ES-I3 (cell line): ENCODE results near the gene EP400.

ENCODE experiments used
- H3K36me3 ChIP-seq: 2 replicates; pipeline ENCODE4 v1.6.1; 2013; ENCODE audit warnings: mild to moderate bottlenecking, low read length, control low read depth, moderate library complexity; ENCODE audit not compliant: insufficient read depth
- H3K4me1 ChIP-seq: 2 replicates; pipeline ENCODE4 v1.6.1; 2013; ENCODE audit warnings: mild to moderate bottlenecking, control low read depth, low read length; ENCODE audit not compliant: insufficient read depth
- H3K9ac ChIP-seq: 2 replicates; pipeline ENCODE4 v1.6.1; 2013; ENCODE audit warnings: low read depth, mild to moderate bottlenecking, low read length, moderate library complexity
- H3K9me3 ChIP-seq: 2 replicates; pipeline ENCODE4 v1.6.1; 2013; ENCODE audit warnings: mild to moderate bottlenecking, low read length, moderate library complexity; ENCODE audit not compliant: control insufficient read depth, insufficient read depth

The EP400 gene

DNA sequence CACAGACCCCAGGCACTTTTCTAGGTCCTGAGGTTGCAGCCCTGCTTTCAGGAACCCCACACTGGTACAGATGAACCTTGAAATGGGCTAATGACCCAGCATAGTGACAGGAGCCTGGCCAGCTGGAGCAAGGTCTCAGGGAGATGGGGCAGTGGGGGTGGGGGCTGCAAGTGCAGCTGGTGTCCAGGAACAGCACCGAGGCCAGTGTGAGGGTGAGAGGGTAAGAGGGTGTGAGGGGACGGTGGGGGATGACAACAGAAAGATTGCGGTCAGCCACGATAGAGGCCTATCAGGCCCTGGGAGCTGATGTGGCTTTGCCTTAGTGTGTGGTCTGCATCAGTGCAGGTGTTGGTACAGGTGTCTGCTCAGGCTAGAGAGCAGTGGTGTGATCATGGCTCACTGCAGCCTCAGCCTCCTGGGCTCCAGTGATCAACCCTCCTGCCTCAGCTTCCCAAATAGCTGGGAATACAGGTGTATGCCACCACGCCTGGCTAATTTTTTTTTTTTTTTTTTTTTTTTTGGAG lies 59.7 kb downstream of the EP400 start:
- peaks cover 41% of the 10 kb centered on the region for H3K36me3 ChIP-seq
- H3K9ac ChIP-seq = no peak overlapping the region
- no peaks in the 10 kb centered on the region for H3K4me1 ChIP-seq
- H3K9me3 ChIP-seq = no peaks in the 10 kb centered on the region

DNA sequence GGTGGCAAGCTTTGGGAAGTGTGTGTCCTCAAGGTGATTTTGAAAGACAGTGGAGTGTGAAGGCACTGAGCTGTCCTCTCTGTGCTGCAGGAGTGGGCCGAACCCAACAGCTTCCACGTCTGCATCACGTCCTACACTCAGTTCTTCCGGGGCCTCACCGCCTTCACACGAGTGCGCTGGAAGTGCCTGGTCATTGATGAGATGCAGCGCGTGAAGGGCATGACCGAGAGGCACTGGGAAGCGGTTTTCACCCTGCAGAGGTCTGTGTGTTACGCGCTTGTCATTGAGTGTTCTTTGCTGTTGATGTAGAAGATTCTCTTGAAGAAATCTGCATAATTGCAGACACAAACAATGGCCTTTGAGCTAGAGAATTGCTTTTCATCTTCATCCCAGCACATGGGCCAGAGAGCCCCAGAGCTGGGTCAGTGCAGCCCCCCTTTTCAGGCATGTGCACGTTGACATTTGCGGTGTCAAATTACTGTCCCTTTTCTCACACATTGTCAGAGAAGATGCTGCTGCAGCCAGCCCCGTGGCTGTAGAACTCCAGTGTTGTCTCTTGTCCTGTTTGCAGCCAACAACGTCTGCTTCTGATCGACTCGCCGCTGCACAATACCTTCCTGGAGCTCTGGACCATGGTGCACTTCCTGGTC lies 63.3 kb downstream of the EP400 start:
- no peak overlapping the region for H3K9ac ChIP-seq
- no peaks in the 10 kb centered on the region for H3K9me3 ChIP-seq
- H3K36me3 ChIP-seq = peaks cover 28% of the 10 kb centered on the region
- H3K4me1 ChIP-seq = no peaks in the 10 kb centered on the region

DNA sequence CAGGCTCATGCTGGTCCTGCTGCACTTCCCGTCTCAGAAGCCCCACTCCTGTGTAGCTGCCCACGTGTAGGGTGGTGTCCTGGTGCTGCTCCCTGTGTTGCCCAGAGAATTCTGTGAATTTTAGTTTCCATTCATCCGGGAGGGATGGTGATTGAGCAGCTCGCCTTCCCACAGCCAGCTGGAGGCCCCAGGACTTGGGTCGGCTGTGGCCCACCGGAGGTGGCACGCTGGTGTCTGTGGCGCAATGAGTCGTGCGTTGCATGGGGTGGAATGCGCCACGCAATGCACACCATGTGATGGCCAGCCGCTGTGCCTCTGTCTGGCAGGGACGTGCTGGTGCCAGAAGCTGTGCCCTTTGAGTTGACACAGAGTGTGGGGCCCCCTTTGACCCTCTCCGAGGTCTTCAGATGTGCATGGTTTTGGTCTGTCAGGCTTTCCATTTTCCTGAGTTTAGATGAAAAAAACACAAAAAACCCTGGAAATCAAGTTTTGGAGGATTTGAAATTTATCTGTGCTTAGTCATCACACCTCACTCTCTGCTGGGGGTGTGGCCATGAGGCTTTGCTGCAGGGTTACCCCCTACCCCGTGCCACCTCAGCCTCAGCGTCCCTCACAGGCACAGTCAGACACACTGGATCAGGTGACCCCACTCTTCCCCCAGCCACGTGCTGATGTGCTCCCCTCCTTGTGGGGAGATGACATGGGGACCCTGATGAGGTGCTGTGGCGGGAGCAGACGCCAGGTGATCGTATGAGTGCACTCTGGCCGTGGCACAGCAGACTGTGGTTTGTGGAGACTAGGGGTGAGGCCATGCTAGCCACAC lies 64.6 kb downstream of the EP400 start:
- no peaks in the 10 kb centered on the region for H3K9me3 ChIP-seq
- no peak overlapping the region for H3K9ac ChIP-seq
- peaks cover 38% of the 10 kb centered on the region for H3K36me3 ChIP-seq
- no peaks in the 10 kb centered on the region for H3K4me1 ChIP-seq

DNA sequence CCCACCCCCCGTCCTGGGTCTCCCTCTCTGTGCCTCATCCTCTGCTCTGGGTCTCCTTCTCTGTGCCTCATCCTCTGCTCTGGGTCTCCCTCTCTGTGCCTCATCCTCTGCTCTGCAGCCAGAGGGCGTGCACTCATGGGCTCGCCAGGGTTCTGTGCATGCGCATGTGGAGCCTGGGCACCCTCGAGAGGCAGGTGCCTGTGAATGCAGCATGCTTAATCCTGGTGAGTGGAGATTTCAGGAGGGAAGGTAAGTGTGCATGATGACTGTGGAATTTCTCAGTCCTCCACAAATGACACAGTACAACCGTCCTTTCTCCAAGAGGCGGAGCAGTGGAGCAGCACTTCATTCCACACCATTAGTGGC lies 65.2 kb downstream of the EP400 start:
- Histone ChIP-seq H3K9ac (no peak overlapping the region), H3K9me3 (no peaks in the 10 kb centered on the region), H3K36me3 (peaks cover 41% of the 10 kb centered on the region), H3K4me1 (no peaks in the 10 kb centered on the region)

DNA sequence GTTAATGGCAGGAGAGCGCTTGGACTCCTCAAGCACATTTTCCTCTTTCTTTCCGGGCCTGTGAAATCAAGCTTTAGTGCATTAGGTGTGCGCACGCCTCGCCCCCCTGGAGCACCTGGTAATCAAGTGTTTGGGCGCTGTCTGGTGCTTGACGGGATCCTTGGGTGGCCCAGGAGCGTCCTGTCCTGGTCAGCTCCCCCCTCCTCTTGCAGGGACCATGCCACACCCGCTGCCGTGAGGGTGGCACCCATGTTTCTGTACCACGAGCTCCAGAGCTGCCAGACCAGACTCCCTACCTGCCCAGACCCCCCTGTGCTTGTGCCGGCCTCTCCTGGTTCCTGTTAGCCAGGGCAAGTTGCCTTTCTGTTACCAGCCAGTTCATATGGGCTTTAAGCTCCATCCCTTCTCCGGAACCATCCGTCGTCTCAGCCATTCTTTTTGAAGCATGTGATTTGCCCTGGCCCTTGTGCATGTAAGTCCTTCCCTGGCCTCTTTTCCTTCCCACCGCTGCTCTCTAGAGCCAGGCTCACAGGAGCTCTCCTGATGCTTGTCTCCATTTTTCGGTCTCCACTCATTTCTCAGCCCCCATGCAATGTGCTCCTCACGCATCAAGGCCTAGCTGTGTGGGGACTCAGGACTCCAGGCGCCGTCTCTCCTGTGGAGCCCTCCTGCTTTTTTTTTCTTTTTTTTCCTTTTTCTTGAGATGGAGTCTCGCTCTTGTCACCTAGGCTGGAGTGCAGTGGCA lies 66.1 kb downstream of the EP400 start:
- Histone ChIP-seq H3K4me1 (no peaks in the 10 kb centered on the region), H3K9ac (no peak overlapping the region), H3K9me3 (no peaks in the 10 kb centered on the region), H3K36me3 (peaks cover 45% of the 10 kb centered on the region)

DNA sequence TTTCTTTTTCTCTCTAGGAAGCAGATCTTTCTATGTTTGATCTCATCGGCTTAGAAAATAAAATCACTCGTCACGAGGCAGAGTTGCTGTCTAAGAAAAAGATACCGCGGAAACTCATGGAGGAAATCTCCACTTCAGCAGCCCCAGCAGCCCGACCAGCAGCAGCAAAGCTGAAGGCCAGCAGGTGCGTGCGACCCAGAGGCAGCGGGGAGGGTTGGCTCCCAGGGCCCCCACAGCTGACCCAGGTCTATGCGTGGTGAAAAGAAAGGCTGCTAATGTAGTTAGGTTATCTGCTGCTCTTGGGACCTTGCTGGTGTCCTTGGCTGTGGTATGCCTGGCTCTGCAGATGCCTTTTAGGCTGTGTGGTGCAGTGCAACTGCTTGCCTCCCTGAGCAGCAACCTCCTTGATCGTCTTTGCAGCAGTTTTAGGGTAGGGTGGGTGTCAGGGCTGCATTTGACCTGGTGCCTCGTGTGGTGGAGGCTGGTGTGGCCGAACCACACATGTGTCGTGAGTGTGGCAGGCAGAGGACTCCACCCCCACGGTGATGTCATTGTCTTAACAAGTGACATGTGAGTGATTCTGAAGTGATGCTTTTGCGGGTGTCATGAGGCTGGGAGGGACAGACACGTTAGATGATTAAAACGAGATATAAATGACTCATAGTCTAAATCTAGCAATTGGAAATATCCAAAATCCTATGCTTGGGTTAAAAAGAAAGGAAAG lies 68.6 kb downstream of the EP400 start:
- Histone ChIP-seq H3K9ac (no peak overlapping the region), H3K4me1 (no peaks in the 10 kb centered on the region), H3K36me3 (peaks cover 33% of the 10 kb centered on the region), H3K9me3 (no peaks in the 10 kb centered on the region)

DNA sequence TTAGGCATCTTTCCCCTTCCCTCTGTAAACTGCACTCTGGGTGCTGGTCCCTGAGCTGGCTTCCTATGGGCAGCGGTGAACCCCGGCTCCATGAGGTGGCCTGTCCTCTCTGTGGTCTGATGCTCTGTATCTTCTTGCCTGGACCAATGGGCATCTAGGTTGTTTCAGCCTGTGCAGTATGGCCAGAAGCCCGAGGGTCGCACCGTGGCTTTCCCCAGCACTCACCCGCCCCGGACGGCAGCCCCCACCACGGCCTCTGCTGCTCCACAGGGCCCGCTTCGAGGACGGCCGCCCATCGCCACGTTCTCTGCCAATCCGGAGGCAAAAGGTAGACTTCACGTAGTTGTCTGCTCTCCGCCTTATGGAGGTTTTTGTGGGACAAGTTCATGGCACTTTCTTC lies 70.1 kb downstream of the EP400 start:
- Histone ChIP-seq H3K9ac (no peak overlapping the region), H3K4me1 (no peaks in the 10 kb centered on the region), H3K9me3 (no peaks in the 10 kb centered on the region), H3K36me3 (peaks cover 32% of the 10 kb centered on the region)

DNA sequence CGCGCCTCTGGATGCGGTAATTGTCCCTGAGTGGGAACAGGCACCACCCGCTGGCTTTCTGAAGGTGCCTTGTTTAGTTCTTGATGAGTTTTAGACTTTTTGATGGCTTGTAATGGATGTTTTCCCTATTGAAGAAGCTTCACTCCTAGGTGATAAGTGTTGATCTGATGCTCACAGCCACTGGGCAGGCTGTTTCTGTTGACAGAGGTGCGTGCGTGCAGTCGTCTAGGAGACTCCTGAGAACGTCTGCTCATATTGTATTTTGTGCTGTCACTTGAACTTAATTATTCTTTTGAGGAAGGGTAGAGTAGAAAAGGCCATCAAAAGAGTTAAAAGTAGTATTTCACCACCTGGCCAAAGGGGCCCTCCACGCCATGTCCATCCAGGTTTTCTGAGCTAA lies 70.5 kb downstream of the EP400 start:
- Histone ChIP-seq H3K9ac (no peak overlapping the region), H3K4me1 (no peaks in the 10 kb centered on the region), H3K9me3 (no peaks in the 10 kb centered on the region), H3K36me3 (peaks cover 32% of the 10 kb centered on the region)

DNA sequence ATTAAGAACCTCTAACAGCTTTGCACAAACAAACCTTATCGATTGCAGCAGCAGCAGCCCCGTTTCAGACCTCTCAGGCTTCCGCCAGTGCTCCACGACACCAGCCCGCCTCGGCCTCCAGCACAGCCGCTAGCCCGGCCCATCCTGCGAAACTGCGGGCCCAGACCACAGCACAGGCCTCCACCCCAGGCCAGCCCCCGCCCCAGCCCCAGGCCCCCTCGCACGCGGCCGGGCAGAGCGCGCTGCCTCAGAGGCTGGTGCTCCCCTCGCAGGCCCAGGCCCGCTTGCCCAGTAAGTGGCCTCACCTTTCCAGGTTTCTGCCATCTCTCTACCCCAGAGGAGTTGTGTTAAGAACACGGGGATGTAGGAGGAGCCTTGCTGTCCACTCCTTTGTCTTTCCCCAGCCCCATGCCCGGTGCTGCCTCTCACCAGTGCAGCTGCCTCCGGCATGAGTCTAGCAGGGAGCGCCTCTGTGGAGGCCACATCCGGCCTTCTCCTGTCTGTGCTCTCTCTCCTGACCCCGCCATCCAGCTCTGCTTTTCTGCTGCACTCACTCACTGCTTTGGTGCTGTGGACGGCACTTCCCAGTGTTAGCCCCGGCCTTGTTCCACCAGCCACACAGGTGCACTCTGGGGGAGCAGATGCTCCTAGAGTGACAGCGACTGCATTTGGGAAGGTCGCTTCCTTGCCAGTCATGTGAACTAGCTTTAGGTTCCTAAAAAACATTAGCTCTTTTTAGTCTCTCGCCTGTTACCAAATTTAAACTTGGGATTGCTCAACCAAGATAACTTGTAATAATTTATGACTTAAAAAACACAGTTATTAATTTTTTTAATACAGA lies 71.5 kb downstream of the EP400 start:
- no peaks in the 10 kb centered on the region for H3K4me1 ChIP-seq
- no peak overlapping the region for H3K9ac ChIP-seq
- H3K9me3 ChIP-seq = no peaks in the 10 kb centered on the region
- H3K36me3 ChIP-seq = peaks cover 29% of the 10 kb centered on the region

DNA sequence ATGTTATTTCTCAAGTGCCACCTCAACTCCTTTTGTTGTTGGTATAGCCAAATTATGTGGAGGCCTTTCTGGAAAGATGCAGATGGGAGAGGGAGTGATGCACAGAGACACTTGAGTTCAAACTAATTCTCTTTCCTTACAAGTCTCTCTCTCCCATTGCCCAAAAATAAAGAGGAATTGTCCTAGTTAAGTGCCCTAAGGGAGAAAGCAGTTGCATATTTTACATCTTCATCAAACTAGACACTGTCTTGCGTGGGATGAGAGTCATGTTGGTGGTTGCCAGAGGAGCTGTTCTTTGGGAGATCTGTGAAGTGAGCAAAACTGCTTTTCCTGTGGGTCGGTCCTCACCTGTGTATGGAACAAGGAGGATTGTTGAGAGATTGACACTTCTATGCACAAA lies 72.2 kb downstream of the EP400 start:
- H3K4me1 ChIP-seq = no peaks in the 10 kb centered on the region
- H3K9ac ChIP-seq = no peak overlapping the region
- peaks cover 35% of the 10 kb centered on the region for H3K36me3 ChIP-seq
- no peaks in the 10 kb centered on the region for H3K9me3 ChIP-seq

DNA sequence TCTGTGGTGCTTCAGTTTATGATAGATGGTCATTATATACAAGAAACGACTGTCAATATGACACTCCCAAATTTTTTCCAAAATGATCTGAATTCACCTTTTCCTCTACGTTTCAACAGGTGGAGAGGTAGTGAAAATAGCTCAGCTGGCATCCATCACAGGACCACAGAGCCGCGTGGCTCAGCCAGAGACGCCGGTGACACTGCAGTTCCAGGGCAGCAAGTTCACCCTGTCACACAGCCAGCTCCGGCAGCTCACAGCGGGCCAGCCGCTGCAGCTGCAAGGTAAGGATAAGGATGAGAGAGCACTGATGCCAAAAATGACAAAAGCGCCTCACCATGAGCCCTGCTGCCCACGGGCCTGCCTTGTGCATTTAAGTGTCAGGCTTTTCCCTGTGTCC lies 73.9 kb downstream of the EP400 start:
- no peaks in the 10 kb centered on the region for H3K9me3 ChIP-seq
- peaks cover 31% of the 10 kb centered on the region for H3K36me3 ChIP-seq

DNA sequence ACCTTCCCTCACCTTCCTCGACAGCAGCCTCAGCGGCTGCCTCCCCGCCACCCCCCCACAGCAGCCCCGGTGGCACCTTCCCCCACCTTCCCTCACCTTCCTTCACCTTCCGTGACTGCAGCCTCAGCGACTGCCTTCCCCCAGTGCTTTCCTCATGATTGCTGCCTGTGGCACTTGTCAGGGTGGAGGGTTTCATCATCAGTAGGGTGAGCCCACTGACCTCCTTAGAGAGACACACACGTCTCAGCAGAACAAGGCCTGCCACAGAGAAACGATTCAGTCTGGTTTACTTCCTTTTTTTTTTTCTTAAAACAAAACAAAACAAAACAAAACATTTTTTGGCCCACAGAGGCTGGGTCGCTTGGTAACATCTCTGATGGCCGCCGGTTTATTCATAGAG lies 75.0 kb downstream of the EP400 start:
- Histone ChIP-seq H3K4me1 (no peaks in the 10 kb centered on the region), H3K9me3 (no peaks in the 10 kb centered on the region), H3K36me3 (peaks cover 25% of the 10 kb centered on the region; the same call in 1 of the 2 replicates), H3K9ac (no peak overlapping the region)

More for the DNA sequence above, 73.9 kb downstream of the EP400 start:
- Histone ChIP-seq H3K9ac (no peak overlapping the region), H3K4me1 (no peaks in the 10 kb centered on the region)

DNA sequence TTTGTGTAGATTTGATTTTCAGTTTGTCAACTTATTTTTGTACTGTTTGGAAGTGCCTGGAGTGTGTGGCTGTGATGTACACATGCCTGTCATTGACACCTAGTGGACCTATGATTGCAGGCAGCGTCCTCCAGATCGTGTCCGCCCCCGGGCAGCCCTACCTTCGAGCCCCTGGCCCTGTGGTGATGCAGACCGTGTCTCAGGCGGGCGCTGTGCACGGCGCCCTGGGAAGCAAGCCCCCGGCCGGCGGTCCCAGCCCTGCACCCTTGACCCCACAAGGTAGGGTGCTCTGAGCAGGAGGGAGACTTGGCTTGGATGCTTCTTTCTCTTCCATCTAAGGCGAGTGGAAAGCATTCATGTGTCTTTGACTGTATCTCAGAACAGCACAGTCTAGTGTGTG lies 75.8 kb downstream of the EP400 start:
- H3K9me3 ChIP-seq = no peaks in the 10 kb centered on the region
- H3K36me3 ChIP-seq = peaks cover 24% of the 10 kb centered on the region
- H3K4me1 ChIP-seq = no peaks in the 10 kb centered on the region
- no peak overlapping the region for H3K9ac ChIP-seq
